CD14-positive monocyte (primary cell): ENCODE data around the gene CCL26. TPM values are rescaled to one million over a fixed set of nuclear protein-coding genes. Genes with fewer than 3 reads are reported as not detected.
"Not testable (repeated sequence)": the region's sequence is repeated elsewhere in the genome, so short reads cannot be mapped to it uniquely, and the experiment has no call there.

Experiments
- DNase-seq, 3 donors: peaks; one replicate each; pipeline ENCODE4 v3.0.0-alpha.2; 2011 to 2022
- H2AFZ ChIP-seq: 2 replicates; pipeline ENCODE4 v1.6.0; 2012; ENCODE audit warnings: mild to moderate bottlenecking, low read depth, low read length, inconsistent platforms; ENCODE audit not compliant: insufficient read depth, poor library complexity, severe bottlenecking
- H3K27ac ChIP-seq, 2 donors: 1 replicate in 1 of 2; 2 replicates in 1 of 2; pipeline ENCODE4 v1.5.1; 2012 to 2013; ENCODE audit warnings: low read length in 2 of 2, control low read depth in 1 of 2, inconsistent platforms in 1 of 2, low read depth in 1 of 2, mild to moderate bottlenecking in 1 of 2
- H3K27me3 ChIP-seq, 2 donors: one replicate each; pipeline versions ENCODE4 v1.6.0 to v1.6.1; 2011 to 2013; ENCODE audit warnings: low read length in 2 of 2; ENCODE audit not compliant: control insufficient read depth in 2 of 2, insufficient read depth in 2 of 2
- H3K36me3 ChIP-seq, 2 donors: replicated peaks in 1 of 2; 1 replicate in 1 of 2; 2 replicates in 1 of 2; pipeline versions ENCODE4 v1.5.1 to v1.6.1; 2012 to 2013; ENCODE audit warnings: low read length in 2 of 2, control low read depth in 1 of 2, inconsistent platforms in 1 of 2, mild to moderate bottlenecking in 1 of 2; ENCODE audit not compliant: insufficient read depth in 2 of 2, control insufficient read depth in 1 of 2
- H3K4me1 ChIP-seq, 2 donors: 1 replicate in 1 of 2; 2 replicates in 1 of 2; pipeline versions ENCODE4 v1.5.1 to v1.6.1; 2012 to 2013; ENCODE audit warnings: low read length in 2 of 2, control low read depth in 1 of 2, inconsistent platforms in 1 of 2, mild to moderate bottlenecking in 1 of 2, moderate library complexity in 1 of 2; ENCODE audit not compliant: insufficient read depth in 2 of 2, control insufficient read depth in 1 of 2
- H3K4me2 ChIP-seq: replicated peaks from 2 replicates; pipeline ENCODE3; 2012; ENCODE audit warnings: low read length, moderate library complexity, mild to moderate bottlenecking; ENCODE audit not compliant: poor library complexity, severe bottlenecking; ENCODE audit errors: extremely low read depth
- H3K4me3 ChIP-seq, 3 experiments: fragments of 200-600 bp in 1 of 3; sonication (generic) in 1 of 3; replicated peaks in 1 of 3; 1 replicate in 2 of 3; 2 replicates in 1 of 3; pipeline ENCODE4 v1.5.1; 2011 to 2013; ENCODE audit warnings: low read length in 3 of 3, mild to moderate bottlenecking in 3 of 3, control low read depth in 2 of 3, low read depth in 2 of 3, inconsistent platforms in 1 of 3, moderate library complexity in 1 of 3
- H3K79me2 ChIP-seq: 2 replicates; pipeline ENCODE4 v1.6.0; 2012; ENCODE audit warnings: mild to moderate bottlenecking, control low read depth, inconsistent platforms, low read length, moderate library complexity; ENCODE audit not compliant: insufficient read depth
- H3K9ac ChIP-seq: 2 replicates; pipeline ENCODE4 v1.6.0; 2017; ENCODE audit warnings: low read length, mild to moderate bottlenecking; ENCODE audit not compliant: insufficient read depth, poor library complexity, severe bottlenecking
- H3K9me3 ChIP-seq, 2 donors: replicated peaks in 1 of 2; 1 replicate in 1 of 2; 2 replicates in 1 of 2; pipeline versions ENCODE4 v1.5.1 to v1.6.1; 2012 to 2013; ENCODE audit warnings: low read length in 2 of 2, control low read depth in 1 of 2; ENCODE audit not compliant: control insufficient read depth in 1 of 2, insufficient read depth in 1 of 2
- H4K20me1 ChIP-seq: 2 replicates; pipeline ENCODE4 v1.6.0; 2012; ENCODE audit warnings: mild to moderate bottlenecking, low read length, control low read depth, moderate library complexity; ENCODE audit not compliant: insufficient read depth
- H3K27ac Mint-ChIP-seq, 7 donors: one replicate each; pipeline ENCODE4 v1.8.0; 2020; ENCODE audit warnings: mild to moderate bottlenecking in 7 of 7, mixed read lengths in 7 of 7, moderate library complexity in 6 of 7, inconsistent platforms in 2 of 7
- H3K27me3 Mint-ChIP-seq, 3 donors: one replicate each; pipeline ENCODE4 v1.8.0; 2021 to 2022; ENCODE audit warnings: low read depth in 3 of 3, mild to moderate bottlenecking in 3 of 3, mixed read lengths in 3 of 3, moderate library complexity in 3 of 3, inconsistent platforms in 1 of 3
- H3K36me3 Mint-ChIP-seq, 2 donors: one replicate each; pipeline ENCODE4 v1.8.0; 2020; ENCODE audit warnings: mixed read lengths in 2 of 2, inconsistent platforms in 1 of 2, mild to moderate bottlenecking in 1 of 2
- H3K4me1 Mint-ChIP-seq: one replicate; pipeline ENCODE4 v1.8.0; 2020; ENCODE audit warnings: mild to moderate bottlenecking, mixed read lengths
- H3K4me3 Mint-ChIP-seq, 2 donors: one replicate each; pipeline ENCODE4 v1.8.0; 2020; ENCODE audit warnings: mild to moderate bottlenecking in 2 of 2, mixed read lengths in 2 of 2, moderate library complexity in 1 of 2
- H3K9me3 Mint-ChIP-seq, 7 donors: one replicate each; pipeline ENCODE4 v1.8.0; 2020 to 2022; ENCODE audit warnings: mixed read lengths in 7 of 7, mild to moderate bottlenecking in 6 of 7, moderate library complexity in 6 of 7, inconsistent platforms in 2 of 7
- WGBS: methylation state at CpG from one replicate; pipeline ENCODE4 v1.1.5; 2013; ENCODE audit warnings: missing lambda C conversion rate; ENCODE audit not compliant: insufficient coverage; 5-methylcytosine and 5-hydroxymethylcytosine counted together
- intact Hi-C, 2 donors: fragments of 100-400 bp; cut with micrococcal nuclease; formaldehyde crosslinking; loops; one replicate each; pipeline versions ENCODE4 v1.15.0 to v1.15.1; 2023
- polyA plus RNA-seq, 3 donors: library from polyadenylated mRNA; depleted of rRNA in 1 of 3; unstranded in 2 of 3; stranded (reverse) in 1 of 3; fragments of 300-500 nt in 2 of 3; fragments of >200 nt in 1 of 3; fragmentation: Illumina TruSeq in 2 of 3; gene quantifications; 1 replicate in 2 of 3; 2 replicates in 1 of 3; pipeline ENCODE4 v1.2.3, GENCODE V29; 2012 to 2021
- TF ChIP-seq, protein P1 (sequence below): fragments of 200-600 bp; IDR thresholded peaks from one replicate; pipeline ENCODE4 v1.8.0; 2022; ENCODE audit warnings: antibody characterized with exemption, mild to moderate bottlenecking

Gene CCL26
- polyA plus RNA-seq, 3 donors, result not detected

DNA sequence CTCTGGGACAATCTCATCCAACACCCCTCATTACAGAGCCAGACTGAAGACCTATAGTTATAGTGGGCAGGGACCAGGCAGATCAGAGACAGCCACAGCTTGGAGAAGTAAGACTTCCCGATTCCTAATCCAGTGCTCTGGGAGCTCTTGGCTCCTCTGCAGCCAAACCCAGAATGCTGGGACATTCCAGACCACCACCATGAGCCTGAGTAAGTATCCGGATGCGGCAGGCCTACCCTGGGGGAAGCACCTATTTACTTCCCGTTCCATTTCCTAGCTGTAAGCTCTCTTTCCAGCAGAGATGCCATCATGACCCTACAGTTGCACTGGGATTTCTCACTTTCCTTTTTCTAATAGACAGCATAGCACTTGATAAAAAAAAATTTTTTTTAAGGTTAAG lies 49.6 kb downstream of the CCL26 start:
- WGBS, result 92% methylated on average over 2 of the region's 4 CpGs
- H2AFZ ChIP-seq, result no peak overlapping the region
- H3K79me2 ChIP-seq, result no peaks in the 10 kb centered on the region
- no peak overlapping the region for H3K4me2 ChIP-seq
- peaks cover 8% of the 10 kb centered on the region for H3K4me1 Mint-ChIP-seq
- no peak overlapping the region for H3K4me3 ChIP-seq
- no peaks in the 10 kb centered on the region for H3K9me3 ChIP-seq
- DNase-seq, result no peak
- no peaks in the 10 kb centered on the region for H3K4me1 ChIP-seq
- peaks cover 0 to 2% (median 2%) of the 10 kb centered on the region in 3 donors for H3K27me3 Mint-ChIP-seq
- no peaks in the 10 kb centered on the region for H4K20me1 ChIP-seq
- intact Hi-C loops, result no loop called here
- H3K9me3 Mint-ChIP-seq, result no peaks in the 10 kb centered on the region
- H3K9ac ChIP-seq, result no peak overlapping the region
- TF ChIP-seq, protein P1, sequence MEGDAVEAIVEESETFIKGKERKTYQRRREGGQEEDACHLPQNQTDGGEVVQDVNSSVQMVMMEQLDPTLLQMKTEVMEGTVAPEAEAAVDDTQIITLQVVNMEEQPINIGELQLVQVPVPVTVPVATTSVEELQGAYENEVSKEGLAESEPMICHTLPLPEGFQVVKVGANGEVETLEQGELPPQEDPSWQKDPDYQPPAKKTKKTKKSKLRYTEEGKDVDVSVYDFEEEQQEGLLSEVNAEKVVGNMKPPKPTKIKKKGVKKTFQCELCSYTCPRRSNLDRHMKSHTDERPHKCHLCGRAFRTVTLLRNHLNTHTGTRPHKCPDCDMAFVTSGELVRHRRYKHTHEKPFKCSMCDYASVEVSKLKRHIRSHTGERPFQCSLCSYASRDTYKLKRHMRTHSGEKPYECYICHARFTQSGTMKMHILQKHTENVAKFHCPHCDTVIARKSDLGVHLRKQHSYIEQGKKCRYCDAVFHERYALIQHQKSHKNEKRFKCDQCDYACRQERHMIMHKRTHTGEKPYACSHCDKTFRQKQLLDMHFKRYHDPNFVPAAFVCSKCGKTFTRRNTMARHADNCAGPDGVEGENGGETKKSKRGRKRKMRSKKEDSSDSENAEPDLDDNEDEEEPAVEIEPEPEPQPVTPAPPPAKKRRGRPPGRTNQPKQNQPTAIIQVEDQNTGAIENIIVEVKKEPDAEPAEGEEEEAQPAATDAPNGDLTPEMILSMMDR, result no peak
- no peak overlapping the region for H3K4me3 Mint-ChIP-seq
- no peaks in the 10 kb centered on the region for H3K27me3 ChIP-seq
- H3K36me3 ChIP-seq, result no peaks in the 10 kb centered on the region
- H3K27ac ChIP-seq, result no peak overlapping the region
- H3K27ac Mint-ChIP-seq, result no peak overlapping the region
- peaks cover under 1 to 3% of the 10 kb centered on the region in 2 donors for H3K36me3 Mint-ChIP-seq

DNA sequence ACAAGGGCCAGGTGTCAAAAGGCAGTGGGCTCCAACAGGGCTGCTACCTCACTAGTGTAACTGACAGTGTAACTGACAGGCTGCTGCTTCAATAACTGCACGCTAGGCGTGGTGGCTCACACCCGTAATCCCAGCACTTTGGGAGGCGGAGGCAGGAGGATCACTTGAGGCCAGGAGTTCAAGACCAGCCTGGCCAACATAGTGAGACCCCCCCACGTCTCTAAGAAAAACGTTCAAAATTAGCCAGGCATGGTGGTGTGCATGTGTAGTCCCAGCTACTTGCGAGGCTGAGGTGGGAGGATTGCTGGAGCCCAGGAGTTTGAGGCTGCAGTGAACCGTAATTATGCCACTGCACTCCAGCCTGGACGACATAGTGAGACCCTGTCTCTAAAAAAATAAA lies 50.1 kb downstream of the CCL26 start:
- H3K4me3 ChIP-seq, H3K36me3 ChIP-seq, H3K27ac Mint-ChIP-seq, H3K4me1 Mint-ChIP-seq, H3K4me1 ChIP-seq, H3K27me3 Mint-ChIP-seq, H3K36me3 Mint-ChIP-seq, H3K9me3 ChIP-seq, H3K9me3 Mint-ChIP-seq, H3K27ac ChIP-seq, H3K79me2 ChIP-seq, DNase-seq, H3K4me2 ChIP-seq, H3K27me3 ChIP-seq, H3K4me3 Mint-ChIP-seq, H3K9ac ChIP-seq, H2AFZ ChIP-seq, H4K20me1 ChIP-seq, intact Hi-C loops: not testable (repeated sequence)
- WGBS, result 99% methylated on average over 7 of the region's 9 CpGs
